RWPE1 (cell line): ENCODE data around the gene TCAF1.
"Not testable (repeated sequence)": the region's sequence is repeated elsewhere in the genome, so short reads cannot be mapped to it uniquely, and the experiment has no call there.

ENCODE experiments used
- CTCF ChIA-PET: fragments of 350-600 bp; sonication (Branson Sonifier 250); formaldehyde crosslinking; extraction: SDS; loops from one replicate; lab custom pipeline; 2021; lab: Yijun Ruan, JAX
- POLR2A ChIA-PET: fragments of 400-600 bp; formaldehyde crosslinking; extraction: SDS; loops from one replicate; lab custom pipeline; 2020; ENCODE audit warnings: antibody characterized with exemption; ENCODE audit not compliant: low non-redundant PET; lab: Yijun Ruan, JAX
- DNase-seq: peaks from one replicate; pipeline ENCODE4 v3.0.0; 2012; ENCODE audit warnings: low spot score
- H3K27ac ChIP-seq: fragments of 450-650 bp; 2 replicates; pipeline ENCODE4 v1.5.1; 2017
- TF ChIP-seq, protein P1 (sequence below): fragments of 450-650 bp; conservative IDR thresholded peaks from 2 replicates; pipeline ENCODE4 v1.5.1; 2017; ENCODE audit warnings: low read depth, mild to moderate bottlenecking

Gene TCAF1

DNA sequence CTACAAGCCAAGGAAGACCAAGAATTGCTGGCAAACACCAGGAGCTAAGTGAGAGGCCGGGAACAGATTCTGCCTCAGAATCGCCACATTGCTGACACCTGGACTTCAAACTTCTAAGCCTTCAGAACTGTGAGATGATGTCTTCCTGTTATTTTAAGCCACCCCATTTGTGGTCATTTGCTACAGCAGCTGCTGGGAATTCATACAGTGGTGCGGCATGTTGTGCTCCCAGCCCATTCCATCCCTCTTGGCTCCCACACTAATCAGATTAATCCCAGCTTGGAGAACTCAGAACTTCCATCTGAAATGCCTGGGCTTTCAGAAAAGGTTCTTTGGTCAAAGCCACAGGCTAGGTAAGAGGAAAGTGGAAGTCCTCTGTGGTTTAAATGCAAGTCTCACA, 24.9 kb downstream of the TCAF1 start:
- H3K27ac ChIP-seq, result no peak overlapping the region
- no peak for DNase-seq
- ChIA-PET POLR2A (no interaction called here), CTCF (no interaction called here)
- TF ChIP-seq, protein P1, sequence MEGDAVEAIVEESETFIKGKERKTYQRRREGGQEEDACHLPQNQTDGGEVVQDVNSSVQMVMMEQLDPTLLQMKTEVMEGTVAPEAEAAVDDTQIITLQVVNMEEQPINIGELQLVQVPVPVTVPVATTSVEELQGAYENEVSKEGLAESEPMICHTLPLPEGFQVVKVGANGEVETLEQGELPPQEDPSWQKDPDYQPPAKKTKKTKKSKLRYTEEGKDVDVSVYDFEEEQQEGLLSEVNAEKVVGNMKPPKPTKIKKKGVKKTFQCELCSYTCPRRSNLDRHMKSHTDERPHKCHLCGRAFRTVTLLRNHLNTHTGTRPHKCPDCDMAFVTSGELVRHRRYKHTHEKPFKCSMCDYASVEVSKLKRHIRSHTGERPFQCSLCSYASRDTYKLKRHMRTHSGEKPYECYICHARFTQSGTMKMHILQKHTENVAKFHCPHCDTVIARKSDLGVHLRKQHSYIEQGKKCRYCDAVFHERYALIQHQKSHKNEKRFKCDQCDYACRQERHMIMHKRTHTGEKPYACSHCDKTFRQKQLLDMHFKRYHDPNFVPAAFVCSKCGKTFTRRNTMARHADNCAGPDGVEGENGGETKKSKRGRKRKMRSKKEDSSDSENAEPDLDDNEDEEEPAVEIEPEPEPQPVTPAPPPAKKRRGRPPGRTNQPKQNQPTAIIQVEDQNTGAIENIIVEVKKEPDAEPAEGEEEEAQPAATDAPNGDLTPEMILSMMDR, result no peak

GRCh38 chr7:143876218-143876617, 25.8 kb downstream of the TCAF1 start:
- TF ChIP-seq, protein P1, result no peak
- ChIA-PET CTCF (no interaction called here), POLR2A (no interaction called here)
- H3K27ac ChIP-seq, result no peak overlapping the region
- DNase-seq, result no peak

DNA sequence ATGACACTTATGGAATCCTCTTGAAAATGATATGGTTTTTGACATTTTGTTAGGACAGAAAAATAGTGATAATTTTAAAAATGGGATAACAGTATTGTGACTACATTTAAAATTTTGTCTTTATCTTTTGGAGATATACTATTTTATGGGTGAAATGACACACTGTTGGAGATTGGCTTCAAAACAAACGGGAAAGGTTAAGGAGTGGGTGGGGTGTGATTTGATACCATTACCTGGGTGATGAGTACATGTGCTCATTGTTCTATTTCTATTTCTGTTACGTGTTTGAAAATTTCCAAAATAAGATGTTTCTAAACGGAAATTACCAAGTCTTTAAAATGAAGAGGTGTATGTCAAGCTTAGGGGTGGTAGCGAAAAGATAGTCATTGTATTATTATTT, 28.7 kb downstream of the TCAF1 start:
- H3K27ac ChIP-seq, POLR2A ChIA-PET, DNase-seq, CTCF ChIA-PET: not testable (repeated sequence)

- DNase-seq, CTCF ChIA-PET, POLR2A ChIA-PET, H3K27ac ChIP-seq: not testable (repeated sequence)
Measured at GRCh38 chr7:143871534-143871933, 30.4 kb downstream of the TCAF1 start.

DNA sequence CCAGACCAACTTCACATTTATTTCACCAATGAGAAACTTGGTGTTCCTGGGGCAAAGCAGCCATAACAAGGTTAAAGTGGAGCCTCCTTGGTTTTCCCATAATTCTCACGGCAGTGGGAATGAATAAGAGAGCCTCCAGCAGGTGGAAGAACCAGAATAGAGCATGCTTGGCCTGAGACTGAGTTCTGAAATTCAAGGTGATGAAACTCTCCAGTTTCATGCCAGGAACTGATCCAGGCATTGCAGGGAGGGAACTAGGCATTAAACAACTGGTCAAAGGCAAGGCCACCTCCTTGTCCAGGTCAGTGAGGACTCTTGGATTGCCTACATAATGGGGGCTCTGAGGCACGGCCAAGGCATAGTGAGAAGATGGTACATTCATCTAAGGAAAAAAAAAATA, 44.0 kb downstream of the TCAF1 start:
- CTCF ChIA-PET, DNase-seq, H3K27ac ChIP-seq, POLR2A ChIA-PET: not testable (repeated sequence)

DNA sequence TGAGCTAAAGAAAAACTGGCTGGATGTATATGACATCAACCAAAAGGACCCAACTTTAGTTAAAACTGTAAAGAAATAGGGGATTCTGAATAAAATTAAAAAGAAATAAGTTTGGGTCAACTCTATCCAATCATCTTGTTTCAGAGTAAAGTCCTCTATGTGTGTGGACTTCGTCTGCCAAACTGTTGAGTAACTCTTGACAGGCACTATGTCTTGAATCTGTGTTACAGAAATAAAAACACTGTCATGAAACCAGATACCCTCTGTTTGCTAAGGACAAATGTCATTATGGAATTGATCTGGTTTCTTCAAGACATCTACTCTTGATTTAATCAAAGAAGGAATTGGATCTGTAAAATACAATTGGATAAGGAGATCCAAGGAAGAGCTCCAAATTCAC, 46.5 kb downstream of the TCAF1 start:
- DNase-seq, POLR2A ChIA-PET, CTCF ChIA-PET, H3K27ac ChIP-seq: not testable (repeated sequence)

GRCh38 chr7:143850682-143851081, 51.3 kb downstream of the TCAF1 start:
- no peak overlapping the region for H3K27ac ChIP-seq
- DNase-seq, result no peak
- TF ChIP-seq, protein P1, result no peak
- ChIA-PET CTCF (no interaction called here), POLR2A (no interaction called here)

- H3K27ac ChIP-seq, result no peak overlapping the region
- TF ChIP-seq, protein P1, result no peak
- ChIA-PET CTCF (no interaction called here), POLR2A (no interaction called here)
- no peak for DNase-seq
Measured at GRCh38 chr7:143849785-143850479, 52.0 kb downstream of the TCAF1 start.

- H3K27ac ChIP-seq, result no peak overlapping the region
- POLR2A ChIA-PET, result no interaction called here
- DNase-seq, result no peak
- TF ChIP-seq, protein P1, result no peak
- CTCF ChIA-PET, result no interaction called here
Measured at GRCh38 chr7:143848192-143848591, 53.8 kb downstream of the TCAF1 start.
